ENCODE results near the gene SNX15.

DNA sequence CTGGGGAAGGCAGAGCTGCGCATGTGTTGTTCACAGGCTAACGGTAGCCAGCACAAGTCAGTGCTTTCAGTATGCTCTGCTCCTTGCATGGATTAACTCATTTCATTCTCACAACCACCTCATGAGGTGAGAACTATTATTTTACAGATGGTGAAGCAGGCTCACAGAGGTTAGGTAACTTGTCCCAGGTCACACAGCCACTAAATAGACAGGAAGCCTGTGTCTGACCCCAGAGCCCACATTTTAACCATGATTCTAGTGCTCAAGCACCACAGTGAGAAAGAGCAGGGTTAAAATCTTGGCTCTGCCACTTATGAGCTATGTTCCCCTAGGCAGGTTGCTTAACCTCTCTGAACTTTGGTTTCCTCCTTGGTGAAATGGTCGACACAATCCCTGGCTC lies 6.2 kb upstream of the SNX15 start:
- TF ChIP-seq, protein P1, sequence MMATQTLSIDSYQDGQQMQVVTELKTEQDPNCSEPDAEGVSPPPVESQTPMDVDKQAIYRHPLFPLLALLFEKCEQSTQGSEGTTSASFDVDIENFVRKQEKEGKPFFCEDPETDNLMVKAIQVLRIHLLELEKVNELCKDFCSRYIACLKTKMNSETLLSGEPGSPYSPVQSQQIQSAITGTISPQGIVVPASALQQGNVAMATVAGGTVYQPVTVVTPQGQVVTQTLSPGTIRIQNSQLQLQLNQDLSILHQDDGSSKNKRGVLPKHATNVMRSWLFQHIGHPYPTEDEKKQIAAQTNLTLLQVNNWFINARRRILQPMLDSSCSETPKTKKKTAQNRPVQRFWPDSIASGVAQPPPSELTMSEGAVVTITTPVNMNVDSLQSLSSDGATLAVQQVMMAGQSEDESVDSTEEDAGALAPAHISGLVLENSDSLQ (IDR thresholded peaks at IDR 0.05): no peak
- TF ChIP-seq FOXM1 (IDR thresholded peaks at IDR 0.05; ENCODE audit: borderline replicate concordance): no peak
- no peak for TF ChIP-seq TARDBP (IDR thresholded peaks at IDR 0.05)
- TF ChIP-seq BHLHE40 (IDR thresholded peaks at IDR 0.05; ENCODE audit: borderline replicate concordance): no peak
- TF ChIP-seq L3MBTL2 (conservative IDR thresholded peaks at IDR 0.05): no peak
- TF ChIP-seq SP1 (IDR thresholded peaks at IDR 0.05): no peak
- TF ChIP-seq ELF4 (IDR thresholded peaks at IDR 0.05): no peak
- no peak for TF ChIP-seq CTBP1 (IDR thresholded peaks at IDR 0.05; ENCODE audit: borderline replicate concordance)
- TF ChIP-seq ZNF384 (IDR thresholded peaks at IDR 0.05): no peak

Data from HEK293T (cell line).